A549 (cell line): ENCODE data around the gene DYRK4. TPM values are rescaled to one million over a fixed set of nuclear protein-coding genes. Genes with fewer than 3 reads are reported as not detected.

ENCODE experiments used
- ATAC-seq, 2 experiments: fragments of 200-7000 bp in 1 of 2; fragments of >200 bp in 1 of 2; cut with Nextera tagmentation in 1 of 2; cut with Tn5 transposase in 1 of 2; 3 replicates each; pipeline versions ENCODE4 v1.8.0 to v1.9.1; 2018 to 2020; ENCODE audit warnings: mild to moderate bottlenecking in 1 of 2, moderate library complexity in 1 of 2
- CTCF ChIA-PET: fragments of 300-600 bp; sonication (Branson Sonifier 250); formaldehyde crosslinking; extraction: SDS; loops from one replicate; lab custom pipeline; 2021; ENCODE audit warnings: antibody characterized with exemption, inconsistent platforms; lab: Yijun Ruan, JAX
- POLR2A ChIA-PET: fragments of 350-600 bp; formaldehyde crosslinking; extraction: SDS; loops from one replicate; lab custom pipeline; 2021; ENCODE audit warnings: antibody characterized with exemption, inconsistent platforms; lab: Yijun Ruan, JAX
- DNase-seq, 2 experiments: peaks; one replicate each; pipeline versions ENCODE4 v3.0.0 to v3.0.0-alpha.2; 2011 to 2016; ENCODE audit warnings: low read depth in 1 of 2, low spot score in 1 of 2
- FAIRE-seq: peaks from 2 replicates; lab custom pipeline; 2011; peaks lifted over from hg19 to GRCh38; lab: Jason Lieb, UNC
- H3K27ac ChIP-seq, 2 experiments: fragments of >200 bp; sonication (Bioruptor Twin); formaldehyde crosslinking; 3 replicates each; pipeline ENCODE4 v1.5.1; 2016 to 2017
- H3K4me1 ChIP-seq: fragments of >200 bp; sonication (Bioruptor Twin); formaldehyde crosslinking; 3 replicates; pipeline ENCODE4 v1.6.1; 2016
- H3K4me2 ChIP-seq: fragments of >200 bp; sonication (Bioruptor Twin); formaldehyde crosslinking; 3 replicates; pipeline ENCODE4 v1.6.1; 2016
- H3K4me3 ChIP-seq: fragments of >200 bp; sonication (Bioruptor Twin); formaldehyde crosslinking; 3 replicates; pipeline ENCODE4 v1.5.1; 2016
- H3K9me3 ChIP-seq: fragments of >200 bp; sonication (Bioruptor Twin); formaldehyde crosslinking; 3 replicates; pipeline ENCODE4 v1.6.1; 2016
- BHLHE40 ChIP-seq: IDR thresholded peaks from 2 replicates; pipeline ENCODE4 v1.6.1; 2012; ENCODE audit warnings: low read depth, low read length, inconsistent platforms
- CBX8 ChIP-seq: fragments of 200-600 bp; sonication (generic); IDR thresholded peaks from 2 replicates; pipeline ENCODE4 v1.6.1; 2016
- CHD4 ChIP-seq: fragments of 200-600 bp; sonication (generic); IDR thresholded peaks from 2 replicates; pipeline ENCODE4 v1.6.1; 2016; ENCODE audit warnings: antibody characterized with exemption, mild to moderate bottlenecking, borderline replicate concordance
- EHF ChIP-seq: fragments of 250-450 bp; sonication (Bioruptor Pico); IDR thresholded peaks from 2 replicates; pipeline ENCODE4 v1.5.0; 2020; ENCODE audit warnings: mild to moderate bottlenecking
- EP300 ChIP-seq, 2 experiments: fragments of >200 bp; sonication (Bioruptor Twin); formaldehyde crosslinking; IDR thresholded peaks; 2 replicates in 1 of 2; 3 replicates in 1 of 2; pipeline ENCODE4 v1.6.1; 2016 to 2017
- ESRRA ChIP-seq: fragments of 150-350 bp; IDR thresholded peaks from 2 replicates; pipeline ENCODE4 v1.6.1; 2014; ENCODE audit warnings: mild to moderate bottlenecking, low read length, borderline replicate concordance
- FOSL2 ChIP-seq, 2 experiments: fragments of 450-650 bp in 1 of 2; fragments of >200 bp in 1 of 2; sonication (Bioruptor Twin) in 1 of 2; formaldehyde crosslinking; IDR thresholded peaks; 2 replicates each; pipeline versions ENCODE4 v1.5.0 to v1.6.1; 2016 to 2020; ENCODE audit warnings: mild to moderate bottlenecking in 1 of 2, moderate library complexity in 1 of 2
- GATA3 ChIP-seq: IDR thresholded peaks from 2 replicates; pipeline ENCODE4 v1.6.1; 2012; ENCODE audit warnings: borderline replicate concordance
- HEYL ChIP-seq: fragments of 250-450 bp; sonication (Bioruptor Pico); IDR thresholded peaks from 2 replicates; pipeline ENCODE4 v1.8.0; 2021; ENCODE audit warnings: mild to moderate bottlenecking, moderate library complexity
- JUN ChIP-seq, 2 experiments: fragments of >200 bp; sonication (Bioruptor Twin); formaldehyde crosslinking; IDR thresholded peaks; 2 replicates in 1 of 2; 3 replicates in 1 of 2; pipeline ENCODE4 v1.6.1; 2016 to 2017
- KDM1A ChIP-seq: fragments of 200-600 bp; sonication (generic); IDR thresholded peaks from 2 replicates; pipeline ENCODE4 v1.6.1; 2016; ENCODE audit warnings: low read depth, mild to moderate bottlenecking
- KDM5A ChIP-seq: fragments of 200-600 bp; sonication (generic); IDR thresholded peaks from 2 replicates; pipeline ENCODE4 v1.6.1; 2016; ENCODE audit warnings: antibody characterized with exemption, mild to moderate bottlenecking
- MAZ ChIP-seq: fragments of 150-350 bp; IDR thresholded peaks from 2 replicates; pipeline ENCODE4 v1.6.1; 2014; ENCODE audit warnings: antibody characterized with exemption, low read depth, low read length, borderline replicate concordance
- MYC ChIP-seq: IDR thresholded peaks from 2 replicates; pipeline ENCODE4 v1.6.1; 2012; ENCODE audit warnings: mild to moderate bottlenecking, inconsistent platforms, low read length, improper control_type of control experiment, borderline replicate concordance
- NFE2L2 ChIP-seq: fragments of 150-350 bp; conservative IDR thresholded peaks from 2 replicates; pipeline ENCODE4 v1.6.1; 2014; ENCODE audit warnings: low read length
- NPAS2 ChIP-seq: fragments of 250-450 bp; sonication (Bioruptor Pico); IDR thresholded peaks from 2 replicates; pipeline ENCODE4 v1.8.0; 2022; ENCODE audit warnings: mild to moderate bottlenecking, moderate library complexity, borderline replicate concordance
- NR3C1 ChIP-seq: fragments of >200 bp; sonication (Bioruptor Twin); formaldehyde crosslinking; IDR thresholded peaks from 3 replicates; pipeline ENCODE4 v1.6.1; 2017
- PHF8 ChIP-seq: fragments of 200-600 bp; sonication (generic); IDR thresholded peaks from 2 replicates; pipeline ENCODE4 v1.6.1; 2016; ENCODE audit warnings: low read depth, mild to moderate bottlenecking, antibody characterized with exemption, moderate library complexity, borderline replicate concordance
- RAD21 ChIP-seq, 2 experiments: fragments of >200 bp in 1 of 2; sonication (Bioruptor Twin) in 1 of 2; formaldehyde crosslinking in 1 of 2; IDR thresholded peaks in 1 of 2; conservative IDR thresholded peaks in 1 of 2; 2 replicates in 1 of 2; 3 replicates in 1 of 2; pipeline ENCODE4 v1.6.1; 2012 to 2018; ENCODE audit warnings: inconsistent platforms in 1 of 2
- RFX5 ChIP-seq: fragments of 450-650 bp; IDR thresholded peaks from 2 replicates; pipeline ENCODE4 v1.7.1; 2014; ENCODE audit warnings: antibody characterized with exemption, mild to moderate bottlenecking, moderate library complexity
- SMC3 ChIP-seq: fragments of >200 bp; sonication (Bioruptor Twin); formaldehyde crosslinking; IDR thresholded peaks from 3 replicates; pipeline ENCODE4 v1.6.1; 2018; ENCODE audit warnings: inconsistent platforms
- SREBF2 ChIP-seq: fragments of 450-650 bp; IDR thresholded peaks from 2 replicates; pipeline ENCODE4 v1.6.1; 2014; ENCODE audit warnings: mild to moderate bottlenecking, moderate library complexity
- TP53 ChIP-seq: fragments of 250-450 bp; sonication (Bioruptor Pico); IDR thresholded peaks from 2 replicates; pipeline ENCODE4 v1.5.0; 2021; ENCODE audit warnings: mild to moderate bottlenecking, moderate library complexity
- ZSCAN20 ChIP-seq: fragments of 250-450 bp; sonication (Bioruptor Pico); IDR thresholded peaks from 2 replicates; pipeline ENCODE4 v1.8.0; 2022; ENCODE audit warnings: mild to moderate bottlenecking, moderate library complexity
- WGBS: methylation state at CpG from one replicate; pipeline ENCODE4 v1.1.6; 2017; ENCODE audit errors: missing lambda C conversion rate; 5-methylcytosine and 5-hydroxymethylcytosine counted together
- polyA plus RNA-seq, 4 experiments: library from polyadenylated mRNA; depleted of rRNA in 3 of 4; stranded (reverse); fragments of >200 nt; fragmentation: RNase III in 1 of 4; extraction: RNeasy Plus Mini Kit Qiagen cat#74134 plus additional on column Dnase treatment in 1 of 4; gene quantifications; 2 replicates in 3 of 4; 3 replicates in 1 of 4; pipeline ENCODE4 v1.2.3, GENCODE V29; 2011 to 2017
- TF ChIP-seq, protein P1 (sequence below): fragments of 250-450 bp; sonication (Bioruptor Pico); IDR thresholded peaks from 2 replicates; pipeline ENCODE4 v1.5.0; 2021; ENCODE audit warnings: mild to moderate bottlenecking, moderate library complexity, borderline replicate concordance
- TF ChIP-seq, protein P2 (sequence below): fragments of 450-650 bp; IDR thresholded peaks from 2 replicates; pipeline ENCODE4 v1.6.1; 2014; ENCODE audit warnings: antibody characterized with exemption
- TF ChIP-seq, protein P3 (sequence below): fragments of >200 bp; sonication (Bioruptor Twin); formaldehyde crosslinking; IDR thresholded peaks from 3 replicates; pipeline ENCODE4 v1.6.1; 2016
- TF ChIP-seq, protein P4 (sequence below): fragments of 250-450 bp; sonication (Bioruptor Pico); IDR thresholded peaks from 2 replicates; pipeline ENCODE4 v1.5.0; 2020; ENCODE audit warnings: low read depth, mild to moderate bottlenecking, moderate library complexity

DYRK4 gene
- polyA plus RNA-seq, 2 of the 4 experiments (the other 2 are of a cell fraction): 40.3 to 84.5 TPM

DNA sequence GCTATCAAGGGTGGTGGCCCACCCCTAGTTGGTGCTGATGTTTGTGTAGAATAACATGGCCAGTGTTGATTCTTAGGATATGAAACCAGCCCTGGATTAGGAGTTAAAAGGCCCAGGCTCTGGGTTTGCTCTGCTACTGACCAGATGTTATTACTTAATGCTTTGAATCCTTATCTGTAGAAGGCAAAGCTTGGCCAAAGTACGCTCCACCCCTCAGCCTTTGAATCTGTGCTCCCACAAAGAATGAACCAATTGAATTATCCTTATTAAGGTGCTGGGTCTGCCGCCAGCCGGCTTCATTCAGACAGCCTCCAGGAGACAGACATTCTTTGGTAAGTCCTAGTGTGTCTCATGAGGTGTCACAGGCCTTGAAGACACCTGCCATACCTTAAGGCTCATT lies 45.0 kb downstream of the DYRK4 start:
- 87% methylated on average over 3 of the region's 3 CpGs for WGBS

DNA sequence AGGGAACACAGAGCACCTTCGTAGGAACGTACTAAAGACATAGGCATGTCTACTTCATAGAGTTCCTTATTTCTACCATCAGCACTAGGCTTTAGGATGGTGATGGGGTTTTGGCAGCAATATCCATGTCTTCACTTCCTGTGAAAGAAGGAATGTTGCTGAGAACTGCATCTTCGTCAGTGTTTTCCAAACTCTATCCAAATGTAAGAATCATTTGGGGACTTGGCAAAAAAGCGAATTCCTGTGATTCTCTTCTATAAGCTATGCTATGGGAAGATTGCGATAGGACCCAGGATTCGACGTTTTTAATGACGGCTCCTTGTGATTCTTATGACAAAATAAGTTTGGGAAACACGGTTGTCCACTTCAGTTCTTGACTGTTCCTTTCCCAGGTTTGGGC lies 47.1 kb downstream of the DYRK4 start:
- POLR2A ChIA-PET: no interaction called here
- H3K4me3 ChIP-seq: no peak overlapping the region

More for the DNA sequence above, 45.0 kb downstream of the DYRK4 start:
- H3K4me2 ChIP-seq: no peak overlapping the region
- no peak overlapping the region for H3K4me3 ChIP-seq
- ATAC-seq (no peak), DNase-seq (no peak), FAIRE-seq (no peak)
- no peaks in the 10 kb centered on the region for H3K9me3 ChIP-seq
- H3K27ac ChIP-seq: no peak overlapping the region
- CTCF ChIA-PET: no interaction called here
- TF ChIP-seq NR3C1: no peak
- H3K4me1 ChIP-seq: peaks cover 5% of the 10 kb centered on the region; the same call in 1 of the 3 replicates
- POLR2A ChIA-PET: no interaction called here

DNA sequence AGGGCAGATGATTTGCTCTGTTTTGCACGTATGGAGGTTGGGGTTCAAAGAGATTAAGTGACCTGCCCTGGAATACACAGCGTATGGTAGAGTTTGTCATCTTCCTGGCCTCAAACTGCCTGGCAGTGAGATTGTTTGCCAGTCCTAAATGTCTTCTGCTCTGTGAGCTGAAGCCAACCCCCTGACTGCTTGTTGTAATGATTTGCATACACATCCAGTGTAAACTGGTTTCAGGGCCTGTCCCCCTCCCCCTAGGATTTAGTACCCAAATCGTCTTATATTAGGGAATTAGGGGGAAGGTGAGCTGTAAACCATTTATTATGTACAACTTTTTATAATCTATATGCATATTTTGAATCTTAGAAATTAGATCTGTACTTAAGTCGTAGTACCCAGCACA lies 48.5 kb downstream of the DYRK4 start:
- Histone ChIP-seq H3K9me3 (no peaks in the 10 kb centered on the region), H3K27ac (no peak overlapping the region), H3K4me1 (peaks cover 5% of the 10 kb centered on the region; the same call in 1 of the 3 replicates), H3K4me3 (no peak overlapping the region), H3K4me2 (no peak overlapping the region)
- TF ChIP-seq SMC3: no peak
- no peak for TF ChIP-seq ZSCAN20 (CRISPR knock-in tag)
- TF ChIP-seq CHD4: no peak
- no peak for TF ChIP-seq FOSL2 (IDR thresholded peaks at IDR 0.05)
- no peak for TF ChIP-seq FOSL2 (CRISPR knock-in tag; IDR thresholded peaks at IDR 0.05)
- TF ChIP-seq KDM5A: no peak
- no peak for TF ChIP-seq JUN (IDR thresholded peaks at IDR 0.05)
- TF ChIP-seq, protein P1, sequence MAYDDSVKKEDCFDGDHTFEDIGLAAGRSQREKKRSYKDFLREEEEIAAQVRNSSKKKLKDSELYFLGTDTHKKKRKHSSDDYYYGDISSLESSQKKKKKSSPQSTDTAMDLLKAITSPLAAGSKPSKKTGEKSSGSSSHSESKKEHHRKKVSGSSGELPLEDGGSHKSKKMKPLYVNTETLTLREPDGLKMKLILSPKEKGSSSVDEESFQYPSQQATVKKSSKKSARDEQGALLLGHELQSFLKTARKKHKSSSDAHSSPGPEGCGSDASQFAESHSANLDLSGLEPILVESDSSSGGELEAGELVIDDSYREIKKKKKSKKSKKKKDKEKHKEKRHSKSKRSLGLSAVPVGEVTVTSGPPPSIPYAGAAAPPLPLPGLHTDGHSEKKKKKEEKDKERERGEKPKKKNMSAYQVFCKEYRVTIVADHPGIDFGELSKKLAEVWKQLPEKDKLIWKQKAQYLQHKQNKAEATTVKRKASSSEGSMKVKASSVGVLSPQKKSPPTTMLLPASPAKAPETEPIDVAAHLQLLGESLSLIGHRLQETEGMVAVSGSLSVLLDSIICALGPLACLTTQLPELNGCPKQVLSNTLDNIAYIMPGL: no peak
- TF ChIP-seq KDM1A: no peak
- TF ChIP-seq NPAS2 (CRISPR knock-in tag): no peak
- DNase-seq (no peak), FAIRE-seq (no peak), ATAC-seq (no peak)
- ChIA-PET POLR2A (no interaction called here), CTCF (interaction anchor here (0.7 to 2.0 kb wide), 4 partner anchors 25 to 248 kb away, joined by 3 to 8 read pairs (median 4); no protein-coding TSS in a partner anchor)
- 69% methylated on average over 4 of the region's 4 CpGs for WGBS

More for the DNA sequence above, 47.1 kb downstream of the DYRK4 start:
- 90% methylated on average over 9 of the region's 9 CpGs for WGBS
- Histone ChIP-seq H3K4me2 (no peak overlapping the region), H3K27ac (no peak overlapping the region), H3K4me1 (peaks cover 5% of the 10 kb centered on the region; the same call in 1 of the 3 replicates), H3K9me3 (no peaks in the 10 kb centered on the region)
- no peak for TF ChIP-seq CHD4
- no peak for TF ChIP-seq MAZ
- no peak for TF ChIP-seq BHLHE40
- TF ChIP-seq HEYL: no peak
- TF ChIP-seq RFX5: no peak
- TF ChIP-seq RAD21 (conservative IDR thresholded peaks at IDR 0.05 in 1 of 2, IDR thresholded peaks at IDR 0.05 in 1 of 2): no peak
- TF ChIP-seq EP300 (IDR thresholded peaks at IDR 0.05): no peak
- TF ChIP-seq GATA3: no peak
- no peak for ATAC-seq
- FAIRE-seq: no peak
- no peak for DNase-seq
- CTCF ChIA-PET: no interaction called here

DNA sequence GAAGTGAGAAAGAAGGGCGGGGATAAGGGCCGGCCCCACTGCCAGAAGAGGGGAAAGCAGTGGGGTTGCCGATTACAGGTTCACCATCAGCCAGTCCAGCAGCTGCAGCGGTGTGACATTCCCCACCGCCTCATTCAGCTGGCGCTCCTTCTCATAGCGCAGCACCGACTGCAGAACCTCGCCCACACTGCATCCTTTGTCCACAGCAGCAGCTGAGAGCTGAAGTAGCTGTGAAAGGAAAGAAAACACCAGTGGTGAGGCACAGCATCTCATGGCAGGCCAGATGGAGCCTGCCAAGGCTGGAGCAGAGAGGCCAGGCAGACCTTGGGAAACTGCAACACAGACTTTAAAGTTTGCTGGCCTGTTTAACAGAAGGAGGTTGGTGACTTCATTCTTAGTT lies 53.7 kb downstream of the DYRK4 start:
- Histone ChIP-seq H3K4me3 (no peak overlapping the region), H3K4me1 (no peaks in the 10 kb centered on the region), H3K4me2 (no peak overlapping the region), H3K9me3 (no peaks in the 10 kb centered on the region), H3K27ac (no peak overlapping the region)
- ATAC-seq: no peak
- ChIA-PET POLR2A (no interaction called here), CTCF (interaction anchor here (1.3 to 2.1 kb wide), 2 partner anchors 11 to 15 kb away, joined by 3 to 6 read pairs; no protein-coding TSS in a partner anchor)
- DNase-seq: no peak
- WGBS: 94% methylated on average over 9 of the region's 9 CpGs
- no peak for FAIRE-seq
- TF ChIP-seq SREBF2 (no peak), RAD21 (conservative IDR thresholded peaks at IDR 0.05 in 1 of 2, IDR thresholded peaks at IDR 0.05 in 1 of 2) (no peak), EHF (CRISPR knock-in tag) (no peak), NPAS2 (CRISPR knock-in tag) (no peak), TP53 (no peak), MYC (no peak), NFE2L2 (no peak), PHF8 (no peak), CBX8 (no peak), KDM5A (no peak), ESRRA (no peak)
- TF ChIP-seq, protein P2, sequence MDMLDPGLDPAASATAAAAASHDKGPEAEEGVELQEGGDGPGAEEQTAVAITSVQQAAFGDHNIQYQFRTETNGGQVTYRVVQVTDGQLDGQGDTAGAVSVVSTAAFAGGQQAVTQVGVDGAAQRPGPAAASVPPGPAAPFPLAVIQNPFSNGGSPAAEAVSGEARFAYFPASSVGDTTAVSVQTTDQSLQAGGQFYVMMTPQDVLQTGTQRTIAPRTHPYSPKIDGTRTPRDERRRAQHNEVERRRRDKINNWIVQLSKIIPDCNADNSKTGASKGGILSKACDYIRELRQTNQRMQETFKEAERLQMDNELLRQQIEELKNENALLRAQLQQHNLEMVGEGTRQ: no peak
- TF ChIP-seq, protein P3, sequence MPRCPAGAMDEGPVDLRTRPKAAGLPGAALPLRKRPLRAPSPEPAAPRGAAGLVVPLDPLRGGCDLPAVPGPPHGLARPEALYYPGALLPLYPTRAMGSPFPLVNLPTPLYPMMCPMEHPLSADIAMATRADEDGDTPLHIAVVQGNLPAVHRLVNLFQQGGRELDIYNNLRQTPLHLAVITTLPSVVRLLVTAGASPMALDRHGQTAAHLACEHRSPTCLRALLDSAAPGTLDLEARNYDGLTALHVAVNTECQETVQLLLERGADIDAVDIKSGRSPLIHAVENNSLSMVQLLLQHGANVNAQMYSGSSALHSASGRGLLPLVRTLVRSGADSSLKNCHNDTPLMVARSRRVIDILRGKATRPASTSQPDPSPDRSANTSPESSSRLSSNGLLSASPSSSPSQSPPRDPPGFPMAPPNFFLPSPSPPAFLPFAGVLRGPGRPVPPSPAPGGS: no peak
- TF ChIP-seq, protein P4, sequence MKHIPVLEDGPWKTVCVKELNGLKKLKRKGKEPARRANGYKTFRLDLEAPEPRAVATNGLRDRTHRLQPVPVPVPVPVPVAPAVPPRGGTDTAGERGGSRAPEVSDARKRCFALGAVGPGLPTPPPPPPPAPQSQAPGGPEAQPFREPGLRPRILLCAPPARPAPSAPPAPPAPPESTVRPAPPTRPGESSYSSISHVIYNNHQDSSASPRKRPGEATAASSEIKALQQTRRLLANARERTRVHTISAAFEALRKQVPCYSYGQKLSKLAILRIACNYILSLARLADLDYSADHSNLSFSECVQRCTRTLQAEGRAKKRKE (CRISPR knock-in tag): no peak
